HT1080 (cell line): ENCODE measurements around the gene BMF. TPM values are rescaled to one million over a fixed set of nuclear protein-coding genes. Genes with fewer than 3 reads are reported as not detected.
"Not testable (repeated sequence)": the region's sequence is repeated elsewhere in the genome, so short reads cannot be mapped to it uniquely, and the experiment has no call there.

Experiments used
- DNase-seq: peaks from one replicate; pipeline ENCODE4 v3.0.0-alpha.2; 2015; ENCODE audit warnings: low read depth
- total RNA-seq: library from RNA; depleted of rRNA; stranded (reverse); fragments of >200 nt; shearing (Covaris generic); gene quantifications from 2 replicates; pipeline ENCODE4 v1.2.3, GENCODE V29; 2014

Gene BMF
- total RNA-seq, 1 experiment from 2014 or later, result 0.66 TPM

GRCh38 chr15:40088929-40089755 lies 19.5 kb downstream of the BMF start:
- no peak for DNase-seq

GRCh38 chr15:40087991-40088928 lies 20.4 kb downstream of the BMF start:
- no peak for DNase-seq

GRCh38 chr15:40087068-40087810 lies 21.4 kb downstream of the BMF start:
- no peak for DNase-seq

GRCh38 chr15:40085266-40085665 lies 23.4 kb downstream of the BMF start:
- DNase-seq, result no peak

GRCh38 chr15:40084650-40085049 lies 24.0 kb downstream of the BMF start:
- DNase-seq, result no peak

- no peak for DNase-seq
Measured at GRCh38 chr15:40082195-40082883, 26.3 kb downstream of the BMF start.

GRCh38 chr15:40081691-40082194 lies 26.9 kb downstream of the BMF start:
- DNase-seq, result peak; percentile 93

- no peak for DNase-seq
Measured at GRCh38 chr15:40080847-40081246, 27.8 kb downstream of the BMF start.

- no peak for DNase-seq
Measured at GRCh38 chr15:40080104-40080503, 28.6 kb downstream of the BMF start.

- no peak for DNase-seq
Measured at GRCh38 chr15:40079456-40079855, 29.2 kb downstream of the BMF start.

GRCh38 chr15:40075298-40076044 lies 33.2 kb downstream of the BMF start:
- DNase-seq, result peak; percentile 29

- not testable (repeated sequence) for DNase-seq
Measured at GRCh38 chr15:40074656-40075055, 34.0 kb downstream of the BMF start.

GRCh38 chr15:40073716-40074490 lies 34.8 kb downstream of the BMF start:
- not testable (repeated sequence) for DNase-seq

GRCh38 chr15:40072216-40072990 lies 36.3 kb downstream of the BMF start:
- no peak for DNase-seq

- no peak for DNase-seq
Measured at GRCh38 chr15:40070608-40071218, 38.0 kb downstream of the BMF start.

GRCh38 chr15:40070166-40070557 lies 38.5 kb downstream of the BMF start:
- DNase-seq, result no peak

GRCh38 chr15:40069178-40070165 lies 39.2 kb downstream of the BMF start:
- peak; percentile 84 for DNase-seq
